Activated T-cell treated with anti-CD3 and anti-CD28 coated beads, Interleukin-2, amount 50 U/mL, for 4 hours (primary cell): ENCODE data around the gene ARFGAP2. TPM values are rescaled to one million over a fixed set of nuclear protein-coding genes. Genes with fewer than 3 reads are reported as not detected.

Experiments
- ATAC-seq, 2 donors: fragments of 200-7000 bp; cut with Tn5 transposase; one replicate each; pipeline ENCODE4 v1.10.0; 2021
- DNase-seq: peaks from one replicate; pipeline ENCODE4 v3.0.0-alpha.2; 2020
- H3K27me3 Mint-ChIP-seq: one replicate; pipeline ENCODE4 v1.8.0; 2021; ENCODE audit warnings: low read depth, mixed read lengths
- H3K36me3 Mint-ChIP-seq: one replicate; pipeline ENCODE4 v1.8.0; 2022; ENCODE audit warnings: mixed read lengths; ENCODE audit not compliant: insufficient read depth
- H3K4me1 Mint-ChIP-seq: one replicate; pipeline ENCODE4 v1.8.0; 2021; ENCODE audit warnings: low read depth, mixed read lengths
- H3K4me3 Mint-ChIP-seq: one replicate; pipeline ENCODE4 v1.8.0; 2021; ENCODE audit warnings: mild to moderate bottlenecking, moderate library complexity, mixed read lengths
- H3K9me3 Mint-ChIP-seq: one replicate; pipeline ENCODE4 v1.8.0; 2021; ENCODE audit warnings: mixed read lengths
- total RNA-seq, 3 donors: library from RNA; stranded (reverse); gene quantifications; one replicate each; pipeline ENCODE4 v1.2.1, GENCODE V29; 2021

Gene ARFGAP2
- total RNA-seq, 3 donors from 2014 or later = 98.5 to 110 (median 104) TPM

GRCh38 chr11:47171061-47171838, 5.4 kb downstream of the ARFGAP2 start:
- no peak for DNase-seq
- no peak for ATAC-seq
- Mint-ChIP-seq H3K36me3 (peaks cover 20% of the 10 kb centered on the region), H3K4me3 (no peak overlapping the region), H3K9me3 (no peaks in the 10 kb centered on the region), H3K27me3 (no peaks in the 10 kb centered on the region), H3K4me1 (peaks cover 28% of the 10 kb centered on the region)

DNA sequence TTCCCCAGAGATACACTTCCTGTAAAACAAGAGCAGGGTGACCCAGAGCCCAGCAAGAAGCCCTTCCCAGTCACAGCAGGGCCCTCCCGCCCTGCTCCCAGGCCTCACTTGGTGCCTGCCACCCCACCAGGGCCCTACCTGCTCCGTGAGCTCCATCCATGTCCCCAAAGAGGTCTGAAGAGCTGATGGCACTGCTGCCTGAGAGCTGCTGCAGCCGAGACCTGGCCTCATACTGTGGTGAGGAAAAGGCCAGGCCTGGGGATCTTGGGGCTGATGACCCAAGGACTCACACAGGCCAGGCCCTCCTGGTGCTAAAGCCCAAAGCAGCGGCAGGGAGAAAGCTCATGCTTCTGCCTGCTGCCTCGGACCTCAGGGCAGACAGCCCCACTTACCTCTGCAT, 10.3 kb downstream of the ARFGAP2 start:
- Mint-ChIP-seq H3K9me3 (no peaks in the 10 kb centered on the region), H3K36me3 (peaks cover 14% of the 10 kb centered on the region), H3K4me3 (no peak overlapping the region), H3K27me3 (no peaks in the 10 kb centered on the region), H3K4me1 (peaks cover 5% of the 10 kb centered on the region)
- ATAC-seq = no peak
- DNase-seq = no peak

- peaks cover 10% of the 10 kb centered on the region for H3K36me3 Mint-ChIP-seq
- no peak for DNase-seq
- ATAC-seq = no peak
- no peaks in the 10 kb centered on the region for H3K27me3 Mint-ChIP-seq
- peaks cover 2% of the 10 kb centered on the region for H3K4me1 Mint-ChIP-seq
- H3K4me3 Mint-ChIP-seq = no peak overlapping the region
- no peaks in the 10 kb centered on the region for H3K9me3 Mint-ChIP-seq
Measured at GRCh38 chr11:47165253-47165840, 11.3 kb downstream of the ARFGAP2 start.

- no peak for ATAC-seq
- H3K9me3 Mint-ChIP-seq = no peaks in the 10 kb centered on the region
- no peaks in the 10 kb centered on the region for H3K27me3 Mint-ChIP-seq
- no peak overlapping the region for H3K4me3 Mint-ChIP-seq
- no peak for DNase-seq
- peaks cover 2% of the 10 kb centered on the region for H3K4me1 Mint-ChIP-seq
- H3K36me3 Mint-ChIP-seq = peaks cover 10% of the 10 kb centered on the region
Measured at GRCh38 chr11:47164321-47164720, 12.4 kb downstream of the ARFGAP2 start.

GRCh38 chr11:47163898-47164297, 12.8 kb downstream of the ARFGAP2 start:
- Mint-ChIP-seq H3K9me3 (no peaks in the 10 kb centered on the region), H3K4me3 (no peak overlapping the region), H3K27me3 (no peaks in the 10 kb centered on the region), H3K36me3 (peaks cover 10% of the 10 kb centered on the region), H3K4me1 (peaks cover 2% of the 10 kb centered on the region)
- no peak for ATAC-seq
- no peak for DNase-seq

GRCh38 chr11:47163193-47163592, 13.5 kb downstream of the ARFGAP2 start:
- Mint-ChIP-seq H3K27me3 (no peaks in the 10 kb centered on the region), H3K9me3 (no peaks in the 10 kb centered on the region), H3K4me3 (no peak overlapping the region), H3K4me1 (peaks cover 2% of the 10 kb centered on the region), H3K36me3 (peaks cover 10% of the 10 kb centered on the region)
- DNase-seq (no peak), ATAC-seq (no peak)

- H3K36me3 Mint-ChIP-seq = peaks cover 6% of the 10 kb centered on the region
- DNase-seq = no peak
- H3K4me1 Mint-ChIP-seq = peaks cover 2% of the 10 kb centered on the region
- ATAC-seq = no peak
- H3K27me3 Mint-ChIP-seq = no peaks in the 10 kb centered on the region
- H3K4me3 Mint-ChIP-seq = no peak overlapping the region
- no peaks in the 10 kb centered on the region for H3K9me3 Mint-ChIP-seq
Measured at GRCh38 chr11:47162426-47162825, 14.3 kb downstream of the ARFGAP2 start.

GRCh38 chr11:47161890-47162289, 14.8 kb downstream of the ARFGAP2 start:
- Mint-ChIP-seq H3K4me1 (peaks cover 2% of the 10 kb centered on the region), H3K27me3 (no peaks in the 10 kb centered on the region), H3K9me3 (no peaks in the 10 kb centered on the region), H3K4me3 (no peak overlapping the region), H3K36me3 (peaks cover 4% of the 10 kb centered on the region)
- no peak for ATAC-seq
- DNase-seq = no peak

DNA sequence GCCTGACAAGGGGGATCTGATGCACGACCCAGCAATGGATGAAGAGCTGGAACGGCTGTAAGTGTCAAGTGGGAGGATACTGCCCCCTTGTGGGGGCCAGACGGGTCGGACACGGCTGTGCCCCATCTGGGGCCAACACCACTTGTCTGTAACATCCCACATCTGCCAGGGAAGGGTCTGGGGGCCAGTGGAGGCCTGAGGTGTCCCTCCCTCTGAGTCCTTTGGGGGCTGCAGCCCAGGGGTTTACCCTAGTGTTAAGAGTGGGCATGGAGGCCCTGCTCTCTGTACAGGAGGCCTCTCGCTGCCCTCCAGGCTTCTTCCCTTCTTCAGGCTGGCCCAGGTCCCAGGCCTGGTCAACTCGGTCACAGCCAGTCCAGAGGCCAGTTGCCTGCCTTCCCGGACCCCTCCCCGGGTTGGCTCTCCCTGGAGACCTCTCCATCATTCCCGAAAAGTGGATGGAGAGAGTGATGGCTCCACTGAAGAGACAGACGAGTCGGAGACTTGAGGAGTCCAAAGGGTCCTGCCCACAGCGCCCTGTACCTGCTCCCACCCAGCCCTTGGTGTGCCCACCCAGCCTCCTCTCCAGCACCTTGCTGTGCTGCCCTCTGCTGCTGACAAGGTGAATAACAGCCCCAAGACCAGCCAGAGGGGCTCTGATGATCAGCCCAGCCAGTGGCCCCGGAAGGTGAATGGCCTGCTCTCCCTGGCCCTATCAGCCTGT, 15.4 kb downstream of the ARFGAP2 start:
- H3K36me3 Mint-ChIP-seq = peaks cover 4% of the 10 kb centered on the region
- ATAC-seq (peak; percentile 79 to 87), DNase-seq (peak; percentile 43)
- no peaks in the 10 kb centered on the region for H3K9me3 Mint-ChIP-seq
- H3K4me1 Mint-ChIP-seq = peaks cover 2% of the 10 kb centered on the region
- H3K27me3 Mint-ChIP-seq = no peaks in the 10 kb centered on the region
- H3K4me3 Mint-ChIP-seq = no peak overlapping the region

- ATAC-seq = peak; percentile 1 to 12
- Mint-ChIP-seq H3K9me3 (no peaks in the 10 kb centered on the region), H3K27me3 (no peaks in the 10 kb centered on the region), H3K4me3 (no peak overlapping the region), H3K4me1 (peaks cover 3% of the 10 kb centered on the region), H3K36me3 (peaks cover 4% of the 10 kb centered on the region)
- no peak for DNase-seq
Measured at GRCh38 chr11:47160753-47161133, 15.9 kb downstream of the ARFGAP2 start.

- Mint-ChIP-seq H3K27me3 (no peaks in the 10 kb centered on the region), H3K4me3 (no peak overlapping the region), H3K36me3 (no peaks in the 10 kb centered on the region), H3K4me1 (peaks cover 27% of the 10 kb centered on the region), H3K9me3 (no peaks in the 10 kb centered on the region)
- no peak for ATAC-seq
- DNase-seq = no peak
Measured at GRCh38 chr11:47158242-47158641, 18.4 kb downstream of the ARFGAP2 start.

DNA sequence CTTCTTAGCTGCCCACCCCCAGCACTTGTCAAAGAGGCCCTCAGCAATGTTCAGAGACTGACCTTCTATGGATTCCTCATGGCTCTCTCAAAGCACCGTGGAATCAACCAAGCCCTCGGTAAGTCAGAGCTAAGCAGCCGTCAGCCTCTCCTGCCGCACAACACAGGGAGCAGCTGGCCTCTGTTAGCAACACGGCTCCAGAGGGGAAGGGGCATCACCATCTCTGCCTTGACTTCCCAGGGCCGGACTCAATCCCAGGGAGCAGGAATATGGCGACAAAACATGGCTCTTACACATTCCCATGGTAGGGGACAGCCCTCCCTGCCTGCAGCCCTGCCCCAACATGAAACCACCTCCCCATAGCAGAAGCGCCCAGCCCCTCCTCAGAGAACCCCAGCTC, 18.9 kb downstream of the ARFGAP2 start:
- no peak for ATAC-seq
- no peaks in the 10 kb centered on the region for H3K27me3 Mint-ChIP-seq
- DNase-seq = no peak
- peaks cover 31% of the 10 kb centered on the region for H3K4me1 Mint-ChIP-seq
- no peaks in the 10 kb centered on the region for H3K36me3 Mint-ChIP-seq
- H3K9me3 Mint-ChIP-seq = no peaks in the 10 kb centered on the region
- no peak overlapping the region for H3K4me3 Mint-ChIP-seq

GRCh38 chr11:47156951-47157350, 19.7 kb downstream of the ARFGAP2 start:
- no peaks in the 10 kb centered on the region for H3K27me3 Mint-ChIP-seq
- peaks cover 33% of the 10 kb centered on the region for H3K4me1 Mint-ChIP-seq
- no peaks in the 10 kb centered on the region for H3K36me3 Mint-ChIP-seq
- no peak overlapping the region for H3K4me3 Mint-ChIP-seq
- H3K9me3 Mint-ChIP-seq = no peaks in the 10 kb centered on the region
- ATAC-seq (no peak), DNase-seq (no peak)

DNA sequence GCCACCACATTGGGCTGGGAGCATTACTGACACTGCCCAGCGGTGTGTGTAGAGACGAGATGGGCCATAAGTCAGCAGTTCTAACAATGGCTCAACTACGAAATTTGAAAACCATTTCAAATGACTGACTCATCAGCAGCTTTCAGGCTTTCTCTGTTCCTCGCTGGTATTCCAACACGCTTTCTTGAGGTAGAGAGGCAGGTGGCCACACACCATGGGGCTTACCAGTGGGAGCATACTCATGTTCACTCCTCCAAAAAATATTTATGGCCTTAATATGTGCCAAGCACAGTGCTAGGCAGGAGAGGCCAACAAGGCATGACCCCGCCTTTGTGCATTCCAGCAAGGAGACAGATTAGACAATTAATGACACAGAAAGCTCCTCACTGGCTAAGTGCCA, 20.3 kb downstream of the ARFGAP2 start:
- ATAC-seq (no peak), DNase-seq (no peak)
- H3K4me1 Mint-ChIP-seq = peaks cover 31% of the 10 kb centered on the region
- no peaks in the 10 kb centered on the region for H3K27me3 Mint-ChIP-seq
- no peaks in the 10 kb centered on the region for H3K36me3 Mint-ChIP-seq
- no peak overlapping the region for H3K4me3 Mint-ChIP-seq
- H3K9me3 Mint-ChIP-seq = no peaks in the 10 kb centered on the region

DNA sequence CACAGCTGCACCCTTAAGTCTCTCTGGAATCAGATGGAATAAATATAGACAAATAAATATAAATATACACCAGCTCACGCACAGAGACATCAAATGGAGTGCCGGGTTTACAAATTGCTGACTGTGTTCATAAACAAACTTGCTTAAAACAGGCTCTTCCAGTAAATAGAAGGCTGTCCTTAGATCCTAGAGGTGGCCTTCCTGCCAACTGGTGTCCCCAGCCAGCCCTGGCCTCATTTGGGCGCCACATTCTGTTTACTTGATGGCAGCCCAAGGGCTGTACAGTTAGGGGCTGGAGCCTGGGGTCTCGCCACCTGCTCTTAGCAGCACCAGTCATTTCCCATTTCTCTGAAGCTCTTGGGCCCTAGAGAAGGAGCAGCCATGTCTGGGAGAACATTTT, 20.8 kb downstream of the ARFGAP2 start:
- DNase-seq (no peak), ATAC-seq (no peak)
- no peak overlapping the region for H3K4me3 Mint-ChIP-seq
- H3K27me3 Mint-ChIP-seq = no peaks in the 10 kb centered on the region
- H3K4me1 Mint-ChIP-seq = peaks cover 31% of the 10 kb centered on the region
- no peaks in the 10 kb centered on the region for H3K9me3 Mint-ChIP-seq
- H3K36me3 Mint-ChIP-seq = no peaks in the 10 kb centered on the region
